ENCODE measurements around the gene PREP.

DNA sequence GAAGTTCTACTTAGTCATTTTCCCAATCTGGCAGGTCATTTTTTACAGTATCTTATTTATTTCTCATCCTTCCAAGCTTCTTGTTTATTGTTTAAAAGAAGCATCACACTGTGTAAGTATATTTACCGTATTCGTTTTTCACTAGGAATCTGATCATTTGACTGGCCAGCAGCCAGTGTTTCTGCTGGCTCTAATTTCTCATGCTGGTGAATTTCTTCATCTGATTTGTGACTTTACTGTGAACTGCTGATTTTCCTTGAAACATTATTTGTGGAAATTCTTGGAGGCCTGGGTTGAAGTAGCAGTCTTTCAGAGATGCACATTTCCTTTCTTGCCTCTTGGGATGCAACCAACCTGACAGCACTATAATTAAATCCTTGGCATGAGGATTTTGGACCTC is 65.9 kb downstream of the PREP start:
- TF ChIP-seq, protein P1, sequence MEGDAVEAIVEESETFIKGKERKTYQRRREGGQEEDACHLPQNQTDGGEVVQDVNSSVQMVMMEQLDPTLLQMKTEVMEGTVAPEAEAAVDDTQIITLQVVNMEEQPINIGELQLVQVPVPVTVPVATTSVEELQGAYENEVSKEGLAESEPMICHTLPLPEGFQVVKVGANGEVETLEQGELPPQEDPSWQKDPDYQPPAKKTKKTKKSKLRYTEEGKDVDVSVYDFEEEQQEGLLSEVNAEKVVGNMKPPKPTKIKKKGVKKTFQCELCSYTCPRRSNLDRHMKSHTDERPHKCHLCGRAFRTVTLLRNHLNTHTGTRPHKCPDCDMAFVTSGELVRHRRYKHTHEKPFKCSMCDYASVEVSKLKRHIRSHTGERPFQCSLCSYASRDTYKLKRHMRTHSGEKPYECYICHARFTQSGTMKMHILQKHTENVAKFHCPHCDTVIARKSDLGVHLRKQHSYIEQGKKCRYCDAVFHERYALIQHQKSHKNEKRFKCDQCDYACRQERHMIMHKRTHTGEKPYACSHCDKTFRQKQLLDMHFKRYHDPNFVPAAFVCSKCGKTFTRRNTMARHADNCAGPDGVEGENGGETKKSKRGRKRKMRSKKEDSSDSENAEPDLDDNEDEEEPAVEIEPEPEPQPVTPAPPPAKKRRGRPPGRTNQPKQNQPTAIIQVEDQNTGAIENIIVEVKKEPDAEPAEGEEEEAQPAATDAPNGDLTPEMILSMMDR (IDR thresholded peaks at IDR 0.05), result no peak
- TF ChIP-seq POLR2AphosphoS5 (IDR thresholded peaks at IDR 0.05), result no peak
